K562 (cell line): ENCODE measurements around the gene ASPHD1. TPM values are rescaled to one million over a fixed set of nuclear protein-coding genes. Genes with fewer than 3 reads are reported as not detected.

Experiments
- ATAC-seq: fragments of 200-7000 bp; cut with Tn5 transposase; 3 replicates; pipeline ENCODE4 v1.9.1; 2020; ENCODE audit warnings: moderate library complexity
- BruUV-seq: library from RNA; stranded (reverse); fragments of 400-500 nt; replicated peaks from 2 replicates; lab custom pipeline; 2021; lab: Mats Ljungman, UMichigan
- CTCF ChIA-PET: fragments of 300-600 bp; formaldehyde crosslinking; extraction: SDS; loops from one replicate; lab custom pipeline; 2021; ENCODE audit warnings: low intra/inter-chr PET ratio; lab: Yijun Ruan, JAX
- POLR2A ChIA-PET: fragments of 300-600, 350-650 bp; sonication (Branson Sonifier 250); formaldehyde crosslinking; extraction: SDS; loops from one replicate; lab custom pipeline; 2021; ENCODE audit warnings: antibody characterized with exemption, inconsistent platforms; lab: Yijun Ruan, JAX
- DNase-seq, 4 experiments: peaks; one replicate each; pipeline versions ENCODE4 v3.0.0 to v3.0.0-alpha.2; 2011 to 2018; ENCODE audit warnings: low spot score in 3 of 4, mixed read lengths in 3 of 4; ENCODE audit errors: extremely low read depth in 1 of 4
- FAIRE-seq: peaks from 2 replicates; lab custom pipeline; 2011; peaks lifted over from hg19 to GRCh38; lab: Jason Lieb, UNC
- H2AFZ ChIP-seq: 2 replicates; pipeline ENCODE4 v1.6.0; 2011; ENCODE audit warnings: low read depth, low read length, control low read depth, inconsistent platforms
- H3K27ac ChIP-seq: fragments of 200-600 bp; 3 replicates; pipeline ENCODE4 v1.8.0; 2011; ENCODE audit warnings: low read depth, mild to moderate bottlenecking, control low read depth, inconsistent platforms, low read length, moderate library complexity, mixed read lengths; ENCODE audit errors: extremely low read depth
- H3K27me3 ChIP-seq, 2 experiments: fragments of 300-600 bp in 1 of 2; 2 replicates in 1 of 2; 3 replicates in 1 of 2; pipeline versions ENCODE4 v1.6.0 to v1.8.0; 2011; ENCODE audit warnings: inconsistent platforms in 2 of 2, low read length in 2 of 2, mild to moderate bottlenecking in 1 of 2, mixed read lengths in 1 of 2, moderate library complexity in 1 of 2; ENCODE audit not compliant: control insufficient read depth in 2 of 2, insufficient read depth in 2 of 2
- H3K36me3 ChIP-seq: fragments of 300-600 bp; 3 replicates; pipeline ENCODE4 v1.8.0; 2011; ENCODE audit warnings: mild to moderate bottlenecking, low read length, inconsistent platforms; ENCODE audit not compliant: control insufficient read depth, insufficient read depth
- H3K4me1 ChIP-seq, 2 experiments: fragments of 200-600 bp in 1 of 2; replicated peaks in 1 of 2; 2 replicates in 1 of 2; 3 replicates in 1 of 2; pipeline versions ENCODE4 v1.5.1 to v1.8.0; 2011; ENCODE audit warnings: inconsistent platforms in 2 of 2, low read length in 2 of 2, mild to moderate bottlenecking in 1 of 2, mixed read lengths in 1 of 2, moderate library complexity in 1 of 2; ENCODE audit not compliant: control insufficient read depth in 2 of 2, insufficient read depth in 2 of 2
- H3K4me2 ChIP-seq: 2 replicates; pipeline ENCODE4 v1.6.1; 2011; ENCODE audit warnings: low read length, control low read depth, inconsistent platforms, mixed read lengths; ENCODE audit not compliant: insufficient read depth
- H3K4me3 ChIP-seq: fragments of 200-600 bp; sonication (generic), shearing (Covaris generic); 2 replicates; pipeline ENCODE4 v1.5.1; 2016; ENCODE audit warnings: control low read depth, inconsistent platforms
- H3K79me2 ChIP-seq: fragments of 200-600 bp; 3 replicates; pipeline ENCODE4 v1.8.0; 2011; ENCODE audit warnings: low read length, inconsistent platforms; ENCODE audit not compliant: control insufficient read depth, insufficient read depth
- H3K9ac ChIP-seq, 2 experiments: 2 replicates each; pipeline versions ENCODE4 v1.6.0 to v1.6.1; 2011; ENCODE audit warnings: low read depth in 2 of 2, low read length in 2 of 2, control low read depth in 1 of 2, inconsistent platforms in 1 of 2, mild to moderate bottlenecking in 1 of 2, mixed read lengths in 1 of 2; ENCODE audit not compliant: insufficient read depth in 1 of 2
- H3K9me1 ChIP-seq: one replicate; pipeline ENCODE4 v1.6.0; 2011; ENCODE audit warnings: inconsistent platforms, mild to moderate bottlenecking, low read length, moderate library complexity; ENCODE audit not compliant: control insufficient read depth, insufficient read depth
- H3K9me3 ChIP-seq: replicated peaks from 2 replicates; pipeline ENCODE4 v1.5.1; 2011; ENCODE audit warnings: low read depth, low read length, inconsistent platforms; ENCODE audit not compliant: control insufficient read depth, insufficient read depth
- H4K20me1 ChIP-seq: replicated peaks from 2 replicates; pipeline ENCODE4 v1.6.1; 2011; ENCODE audit warnings: low read length, inconsistent platforms, mixed read lengths; ENCODE audit not compliant: control insufficient read depth, insufficient read depth
- DPF2 ChIP-seq: fragments of 450-650 bp; IDR thresholded peaks from 2 replicates; pipeline ENCODE4 v1.6.1; 2016
- E2F5 ChIP-seq: sonication (generic); formaldehyde crosslinking; IDR thresholded peaks from 2 replicates; pipeline ENCODE4 v1.8.0; 2022; ENCODE audit warnings: mild to moderate bottlenecking, missing genetic modification reagents
- ETV6 ChIP-seq, 3 experiments: fragments of 150-350 bp in 1 of 3; sonication (generic) in 1 of 3; formaldehyde crosslinking in 1 of 3; IDR thresholded peaks; 2 replicates each; pipeline versions ENCODE4 v1.6.1 to v1.8.0; 2014 to 2022; ENCODE audit warnings: borderline replicate concordance in 2 of 3, low read depth in 2 of 3, antibody characterized with exemption in 1 of 3, low read length in 1 of 3, mild to moderate bottlenecking in 1 of 3, missing genetic modification reagents in 1 of 3
- GTF2B ChIP-seq: IDR thresholded peaks from 2 replicates; pipeline ENCODE4 v1.6.1; 2011; ENCODE audit not compliant: insufficient read length; ENCODE audit errors: extremely low read depth
- MBD1 ChIP-seq: fragments of 250-450 bp; sonication (Bioruptor Pico); IDR thresholded peaks from 2 replicates; pipeline ENCODE4 v1.8.0; 2022; ENCODE audit warnings: inconsistent platforms
- SRSF3 ChIP-seq: fragments of 200-400 bp; formaldehyde crosslinking; IDR thresholded peaks from 2 replicates; pipeline ENCODE4 v1.6.1; 2016; ENCODE audit warnings: mild to moderate bottlenecking, low read length, moderate library complexity; ENCODE audit not compliant: insufficient read depth
- THAP7 ChIP-seq: fragments of 250-450 bp; sonication (Bioruptor Pico); IDR thresholded peaks from 2 replicates; pipeline ENCODE4 v1.5.0; 2021
- ZBTB5 ChIP-seq: fragments of 450-650 bp; IDR thresholded peaks from 2 replicates; pipeline ENCODE4 v1.6.1; 2017; ENCODE audit warnings: antibody characterized with exemption
- ZNF174 ChIP-seq: fragments of 250-450 bp; sonication (Bioruptor Pico); IDR thresholded peaks from 2 replicates; pipeline ENCODE4 v1.4.0; 2020; ENCODE audit warnings: mild to moderate bottlenecking
- ZNF589 ChIP-seq: fragments of 200-800 bp; sonication (Bioruptor generic); IDR thresholded peaks from 2 replicates; pipeline ENCODE4 v1.6.1; 2016; ENCODE audit warnings: low read depth, missing genetic modification characterization, missing compliant biosample characterization
- WGBS: fragments of 100-300 bp; shearing (Covaris generic); methylation state at CpG from one replicate; pipeline ENCODE4 v1.1.6; 2016; ENCODE audit warnings: low coverage, mixed read lengths; ENCODE audit not compliant: insufficient coverage; ENCODE audit errors: missing lambda C conversion rate; 5-methylcytosine and 5-hydroxymethylcytosine counted together
- in situ Hi-C: fragments of 300-500 bp; cut with MboI; formaldehyde crosslinking; loops from 4 replicates; pipeline ENCODE4 v1.15.0; 2018; ENCODE audit warnings: inconsistent platforms, mixed read lengths
- intact Hi-C: fragments of 100-400 bp; cut with micrococcal nuclease; formaldehyde crosslinking; loops from 2 replicates; pipeline ENCODE4 v1.14.2; 2022
- polyA plus RNA-seq, 8 experiments: library from polyadenylated mRNA; depleted of rRNA in 4 of 8; stranded (reverse) in 5 of 8; unstranded in 3 of 8; fragments of >200 nt; fragmentation: Nextera tagmentation in 2 of 8; fragmentation: Illumina TruSeq in 1 of 8; extraction: Ambion mirVana in 2 of 8; extraction: Trizol in 1 of 8; gene quantifications; 2 replicates each; pipeline versions ENCODE4 v1.2.1 to v1.2.3, GENCODE V29; 2011 to 2014; ENCODE audit warnings: inconsistent platforms in 1 of 8, missing spikeins in 1 of 8
- total RNA-seq, 7 experiments: library from RNA; depleted of rRNA in 6 of 7; stranded (reverse); fragments of >200 nt in 6 of 7; fragmentation: Illumina TruSeq in 2 of 7; extraction: Trizol in 2 of 7; gene quantifications; 2 replicates each; pipeline versions ENCODE4 v1.2.1 to v1.2.3, GENCODE V29; 2011 to 2021; ENCODE audit warnings: low replicate concordance in 1 of 7

ASPHD1 gene
- total and polyA plus RNA-seq, 9 of the 15 experiments (the other 6 are each of a cell fraction or from before 2014, with no cell fraction given) = 0.03 to 0.70 (median 0.24) TPM; not detected in 5

GRCh38 chr16:29920288-29921033 lies 20.2 kb downstream of the ASPHD1 start:
- no peak for DNase-seq
- 87% methylated on average over 6 of the region's 6 CpGs for WGBS
- peaks cover 12% of the 10 kb centered on the region for H3K79me2 ChIP-seq
- TF ChIP-seq ZBTB5 (no peak), THAP7 (no peak), DPF2 (no peak), ZNF589 (no peak), MBD1 (CRISPR knock-in tag) (no peak), ZNF174 (no peak), ETV6 (IDR thresholded peaks at IDR 0.05; ENCODE audit: borderline replicate concordance in 1 of 2, low read depth in 2 of 2, low read length in 1 of 2) (no peak), ETV6 (CRISPR knock-in tag; IDR thresholded peaks at IDR 0.05; ENCODE audit: borderline replicate concordance) (no peak), GTF2B (no peak), E2F5 (no peak), SRSF3 (no peak)
- no peak for FAIRE-seq
- H3K9me1 ChIP-seq = no peaks in the 10 kb centered on the region
- no peak overlapping the region for H3K9ac ChIP-seq
- no TSS peak for BruUV-seq
- H3K4me3 ChIP-seq = no peak overlapping the region
- in situ Hi-C loops = no loop called here
- no peak for ATAC-seq
- H3K27ac ChIP-seq = no peak overlapping the region
- CTCF ChIA-PET = no interaction called here
- peaks cover 3 to 12% of the 10 kb centered on the region in 2 experiments; a peak in 2 of 5 replicates for H3K4me1 ChIP-seq
- intact Hi-C loops = no loop called here
- POLR2A ChIA-PET = interaction anchor here (0.9 to 1.1 kb wide), 2 partner anchors 19 to 32 kb away, joined by 3 to 4 read pairs; no protein-coding TSS in a partner anchor
- no peak overlapping the region for H2AFZ ChIP-seq
- H3K9me3 ChIP-seq = no peaks in the 10 kb centered on the region
- H4K20me1 ChIP-seq = no peaks in the 10 kb centered on the region
- peaks cover 55% of the 10 kb centered on the region for H3K36me3 ChIP-seq
- no peaks in the 10 kb centered on the region for H3K27me3 ChIP-seq
- no peak overlapping the region for H3K4me2 ChIP-seq
